GM12865 (cell line): ENCODE results near the gene KBTBD6.

Experiments used
- DNase-seq: peaks from one replicate; pipeline ENCODE4 v3.0.0; 2010; ENCODE audit warnings: low read depth
- H3K4me3 ChIP-seq: 2 replicates; pipeline ENCODE4 v1.5.1; 2011; ENCODE audit warnings: mild to moderate bottlenecking, low read depth, low read length, control low read depth
- TF ChIP-seq, protein P1 (sequence below): IDR thresholded peaks from 2 replicates; pipeline ENCODE4 v1.5.1; 2011; ENCODE audit warnings: low read length, control low read depth, low read depth, inconsistent platforms; ENCODE audit not compliant: insufficient read depth; ENCODE audit errors: missing control alignments

KBTBD6 gene

DNA sequence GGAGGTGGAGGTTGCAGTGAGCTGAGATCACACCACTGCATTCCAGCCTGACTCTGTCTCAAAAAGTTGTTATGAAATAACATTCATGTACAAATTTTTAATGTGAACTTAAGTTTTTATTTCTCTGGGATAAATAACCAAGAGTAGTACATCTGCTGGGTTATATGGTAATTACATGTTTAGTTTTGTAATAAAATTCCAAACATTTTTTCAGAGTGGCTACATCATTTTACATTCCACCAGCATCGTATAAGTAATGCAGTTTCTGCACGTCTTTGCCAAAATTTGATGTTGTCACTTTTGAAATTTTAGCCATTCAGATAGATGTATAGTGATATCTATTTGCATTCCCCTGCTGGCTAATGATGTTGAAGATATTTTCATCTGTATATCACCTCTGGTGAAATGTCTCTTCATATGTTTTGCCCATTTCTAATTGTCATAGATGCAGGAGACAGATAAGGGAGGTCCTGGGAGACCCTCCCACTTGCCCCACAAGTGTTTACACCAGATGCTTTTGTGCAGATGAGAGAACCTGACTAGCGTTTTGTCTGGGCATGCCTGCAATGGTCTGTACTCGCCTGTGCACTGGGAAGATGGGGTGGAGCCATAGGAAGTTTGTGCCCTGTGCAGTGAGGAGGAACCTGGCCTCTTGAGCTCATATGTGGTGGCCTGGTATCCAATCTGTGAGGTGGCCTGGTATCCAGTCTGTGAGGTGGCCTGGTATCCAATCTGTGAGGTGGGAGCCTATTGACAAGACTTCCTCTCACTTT, 12.7 kb upstream of the KBTBD6 start:
- H3K4me3 ChIP-seq, result no peak overlapping the region
- TF ChIP-seq, protein P1, sequence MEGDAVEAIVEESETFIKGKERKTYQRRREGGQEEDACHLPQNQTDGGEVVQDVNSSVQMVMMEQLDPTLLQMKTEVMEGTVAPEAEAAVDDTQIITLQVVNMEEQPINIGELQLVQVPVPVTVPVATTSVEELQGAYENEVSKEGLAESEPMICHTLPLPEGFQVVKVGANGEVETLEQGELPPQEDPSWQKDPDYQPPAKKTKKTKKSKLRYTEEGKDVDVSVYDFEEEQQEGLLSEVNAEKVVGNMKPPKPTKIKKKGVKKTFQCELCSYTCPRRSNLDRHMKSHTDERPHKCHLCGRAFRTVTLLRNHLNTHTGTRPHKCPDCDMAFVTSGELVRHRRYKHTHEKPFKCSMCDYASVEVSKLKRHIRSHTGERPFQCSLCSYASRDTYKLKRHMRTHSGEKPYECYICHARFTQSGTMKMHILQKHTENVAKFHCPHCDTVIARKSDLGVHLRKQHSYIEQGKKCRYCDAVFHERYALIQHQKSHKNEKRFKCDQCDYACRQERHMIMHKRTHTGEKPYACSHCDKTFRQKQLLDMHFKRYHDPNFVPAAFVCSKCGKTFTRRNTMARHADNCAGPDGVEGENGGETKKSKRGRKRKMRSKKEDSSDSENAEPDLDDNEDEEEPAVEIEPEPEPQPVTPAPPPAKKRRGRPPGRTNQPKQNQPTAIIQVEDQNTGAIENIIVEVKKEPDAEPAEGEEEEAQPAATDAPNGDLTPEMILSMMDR, result no peak
- no peak for DNase-seq

DNA sequence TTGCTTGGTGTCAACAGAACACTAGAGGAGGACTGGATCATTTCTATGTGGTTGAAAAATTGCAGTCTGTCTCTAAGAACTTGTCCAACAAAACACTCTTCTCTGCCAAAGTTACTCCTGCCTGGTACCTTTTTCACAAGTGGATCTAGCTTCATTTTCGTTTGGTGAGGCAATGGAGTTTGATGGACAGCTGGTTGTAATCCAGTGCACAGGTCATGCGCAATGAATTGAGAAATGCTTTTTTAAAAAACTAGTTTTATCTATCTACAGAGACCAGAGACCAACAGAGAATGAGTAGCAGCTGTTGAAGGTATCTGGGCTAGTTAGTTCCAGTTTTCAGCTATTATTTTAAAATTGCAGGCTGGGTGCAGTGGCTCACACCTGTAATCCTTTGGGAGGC, 12.0 kb upstream of the KBTBD6 start:
- H3K4me3 ChIP-seq, result no peak overlapping the region
- TF ChIP-seq, protein P1, result no peak
- no peak for DNase-seq

DNA sequence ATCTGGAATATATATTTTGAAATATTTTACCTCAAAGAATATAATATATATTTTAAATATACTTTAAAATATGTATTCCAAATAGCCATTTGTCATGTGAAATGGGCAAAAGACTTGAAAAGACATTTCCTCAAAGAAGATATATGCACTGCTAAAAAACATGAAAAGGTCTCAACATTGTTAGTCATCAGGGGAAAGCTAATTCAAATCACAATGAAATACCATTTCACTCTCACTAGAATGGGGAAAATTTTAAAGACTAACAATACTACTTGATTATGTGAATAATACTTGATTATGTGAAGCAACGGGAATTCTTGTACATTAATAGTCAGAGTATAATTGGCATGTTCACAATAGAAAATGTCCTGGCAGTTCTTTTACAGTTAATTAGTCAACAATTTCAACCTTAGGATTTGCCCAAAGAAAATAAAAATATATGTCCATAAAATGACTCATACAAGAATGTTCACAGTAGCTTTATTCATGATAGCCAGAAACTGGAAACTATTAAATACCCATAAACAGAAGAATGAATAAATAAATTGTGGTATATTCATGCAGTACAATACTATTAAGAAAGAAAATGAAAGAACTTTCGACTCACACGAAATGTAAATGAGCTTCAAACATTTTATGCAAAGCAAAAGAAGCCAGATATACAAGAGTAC, 6.8 kb upstream of the KBTBD6 start:
- TF ChIP-seq, protein P1, result no peak
- no peak overlapping the region; the same call in 1 of the 2 replicates for H3K4me3 ChIP-seq
- DNase-seq, result no peak

DNA sequence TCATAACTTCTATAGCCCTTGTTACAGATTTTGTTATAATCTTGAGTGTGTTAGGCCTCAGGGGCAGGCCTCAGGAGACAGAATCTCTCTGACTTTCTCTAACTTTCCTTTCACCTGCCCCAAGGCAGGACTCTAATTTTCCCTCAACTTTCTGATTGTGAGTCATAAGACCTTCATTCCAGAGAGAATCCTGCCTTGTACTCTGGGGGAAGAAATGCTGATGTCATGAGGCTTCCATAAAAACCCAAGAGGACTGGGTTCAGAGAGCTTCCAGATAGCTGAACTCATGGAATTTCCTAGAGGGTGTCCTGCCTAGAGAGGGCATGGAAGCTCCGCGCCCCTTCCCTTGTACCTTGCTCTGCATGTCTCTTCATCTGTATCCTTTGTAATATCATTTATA, 5.3 kb upstream of the KBTBD6 start:
- DNase-seq, result no peak
- no peak overlapping the region for H3K4me3 ChIP-seq
- TF ChIP-seq, protein P1, result no peak

DNA sequence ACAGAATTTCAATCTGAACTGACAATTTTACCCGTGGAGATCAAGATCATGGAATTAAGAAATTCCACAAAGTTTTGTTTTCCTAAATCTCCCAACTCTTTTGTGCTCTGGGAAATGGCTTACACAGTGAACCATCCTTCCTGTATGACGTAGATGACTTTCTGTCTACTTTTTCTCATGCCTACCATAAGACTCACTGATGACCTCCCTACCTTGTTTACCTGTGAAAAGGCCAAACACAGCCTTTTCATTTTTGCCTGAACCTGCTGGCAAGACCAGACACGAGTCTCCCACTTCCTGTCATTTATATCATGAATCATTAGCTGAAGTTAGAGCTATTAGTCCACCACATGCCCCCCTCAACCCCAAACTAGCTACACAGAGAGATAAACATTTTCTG, 4.6 kb upstream of the KBTBD6 start:
- H3K4me3 ChIP-seq, result no peak overlapping the region
- DNase-seq, result no peak
- TF ChIP-seq, protein P1, result no peak

DNA sequence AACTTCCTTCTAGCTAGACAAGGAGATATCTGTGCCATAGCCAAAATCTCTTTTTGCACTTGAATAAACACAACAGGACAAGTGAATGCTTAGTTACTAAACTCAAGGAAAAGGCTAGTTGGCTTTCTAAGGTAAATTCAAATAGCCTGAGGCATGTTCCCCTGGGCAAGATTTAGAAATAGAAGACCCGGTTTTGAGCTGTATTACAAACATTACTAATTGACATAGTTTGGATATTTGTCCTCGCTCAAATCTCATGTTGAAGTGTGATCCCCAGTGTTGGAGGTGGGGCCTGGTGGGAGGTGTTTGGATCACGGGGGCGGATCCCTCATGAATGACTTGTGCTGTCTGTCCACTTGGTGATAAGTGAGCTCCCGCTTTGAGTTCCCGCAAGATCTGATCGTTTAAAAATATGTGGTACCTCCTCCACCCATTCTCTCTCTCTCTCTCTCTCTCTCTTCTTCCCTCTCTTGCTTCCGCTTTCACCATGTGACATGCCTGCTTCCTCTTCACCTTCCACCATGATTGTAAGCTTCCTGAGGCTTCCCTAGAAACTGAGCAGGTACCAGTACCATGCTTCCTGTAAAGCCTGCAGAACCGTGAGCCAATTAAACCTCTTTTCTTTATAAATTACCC, 3.9 kb upstream of the KBTBD6 start:
- DNase-seq, result no peak
- TF ChIP-seq, protein P1, result no peak
- H3K4me3 ChIP-seq, result no peak overlapping the region
